PC-9 (cell line): ENCODE data around the gene ATP6V0B.

ENCODE experiments used
- CTCF ChIP-seq: fragments of 200-600 bp; sonication (generic); conservative IDR thresholded peaks from 2 replicates; pipeline ENCODE4 v1.6.1; 2017; ENCODE audit warnings: mixed run types, antibody characterized with exemption, mild to moderate bottlenecking, moderate library complexity
- EZH2 ChIP-seq: fragments of 200-600 bp; sonication (generic); IDR thresholded peaks from 2 replicates; pipeline ENCODE4 v1.8.0; 2017; ENCODE audit warnings: antibody characterized with exemption, low read depth

GRCh38 chr1:43925846-43926245 lies 48.9 kb upstream of the ATP6V0B start:
- TF ChIP-seq CTCF: no peak
- TF ChIP-seq EZH2: no peak
